Measurements from ENCODE around the gene POLR1H.
"Not testable (repeated sequence)": the region's sequence is repeated elsewhere in the genome, so short reads cannot be mapped to it uniquely, and the experiment has no call there.

Gene POLR1H, protein sequence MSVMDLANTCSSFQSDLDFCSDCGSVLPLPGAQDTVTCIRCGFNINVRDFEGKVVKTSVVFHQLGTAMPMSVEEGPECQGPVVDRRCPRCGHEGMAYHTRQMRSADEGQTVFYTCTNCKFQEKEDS

GRCh38 chr6:30061092-30061857 is at the start of gene POLR1H:
TSS of gene POLR1H (plus strand) at chr6:30061265. CDS start at chr6:30061525, 260 bp downstream.
- peak; percentile 95 for DNase-seq

- DNase-seq, result no peak
These were observed 47.7 kb upstream of the POLR1H start for GRCh38 chr6:30013291-30013922.

DNA sequence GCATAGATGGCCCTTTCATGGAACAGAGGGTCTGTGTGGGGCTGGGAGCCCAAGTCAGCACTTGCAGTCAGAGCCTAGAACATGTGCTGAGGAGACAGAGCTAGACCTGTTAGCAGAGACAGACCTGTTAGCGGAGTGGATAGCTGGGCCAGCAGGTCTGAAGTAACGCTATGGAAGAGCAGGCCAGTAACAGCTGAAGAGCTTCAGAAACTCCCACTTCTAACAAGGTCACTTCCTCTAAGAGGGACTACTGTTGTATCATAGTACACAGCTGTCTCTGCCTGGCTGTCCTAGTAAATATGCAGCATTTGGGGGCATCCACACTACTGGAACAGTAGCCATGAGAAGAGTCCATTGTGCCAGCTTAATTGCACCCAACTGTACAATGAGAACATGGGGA is 41.2 kb upstream of the POLR1H start:
- no peak for DNase-seq

- no peak for DNase-seq
These were observed 40.4 kb upstream of the POLR1H start for GRCh38 chr6:30020626-30021025.

GRCh38 chr6:30022189-30022588 is 38.9 kb upstream of the POLR1H start:
- no peak for DNase-seq

- not testable (repeated sequence) for DNase-seq
These were observed 38.4 kb upstream of the POLR1H start for GRCh38 chr6:30022712-30023111.

- no peak for DNase-seq
These were observed 35.9 kb upstream of the POLR1H start for GRCh38 chr6:30025186-30025585.

GRCh38 chr6:30029588-30029987 is 31.5 kb upstream of the POLR1H start:
- DNase-seq, result no peak

- no peak for DNase-seq
These were observed 29.7 kb upstream of the POLR1H start for GRCh38 chr6:30031381-30031780.

GRCh38 chr6:30033440-30033839 is 27.6 kb upstream of the POLR1H start:
- DNase-seq, result not testable (repeated sequence)

DNA sequence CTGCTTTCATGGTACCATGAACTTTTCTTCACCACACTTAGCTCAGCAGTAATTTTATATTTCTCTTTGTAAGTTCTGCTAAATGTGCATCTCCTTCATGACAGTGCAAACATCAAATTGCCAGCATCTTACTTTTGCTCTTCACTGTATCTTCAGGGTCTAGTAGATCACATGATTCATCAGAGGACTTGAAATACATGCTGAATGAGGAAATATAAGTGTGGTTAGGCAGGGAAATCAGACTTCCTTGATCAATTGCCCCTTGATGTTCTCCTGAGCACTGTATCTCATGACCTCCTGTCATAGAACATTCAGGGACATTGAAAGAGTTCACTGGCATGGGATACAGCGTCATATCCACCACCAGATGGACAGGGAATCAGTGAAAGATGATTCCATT is 25.3 kb upstream of the POLR1H start:
- no peak for DNase-seq

- DNase-seq, result no peak
These were observed 23.8 kb upstream of the POLR1H start for GRCh38 chr6:30037182-30037788.

DNA sequence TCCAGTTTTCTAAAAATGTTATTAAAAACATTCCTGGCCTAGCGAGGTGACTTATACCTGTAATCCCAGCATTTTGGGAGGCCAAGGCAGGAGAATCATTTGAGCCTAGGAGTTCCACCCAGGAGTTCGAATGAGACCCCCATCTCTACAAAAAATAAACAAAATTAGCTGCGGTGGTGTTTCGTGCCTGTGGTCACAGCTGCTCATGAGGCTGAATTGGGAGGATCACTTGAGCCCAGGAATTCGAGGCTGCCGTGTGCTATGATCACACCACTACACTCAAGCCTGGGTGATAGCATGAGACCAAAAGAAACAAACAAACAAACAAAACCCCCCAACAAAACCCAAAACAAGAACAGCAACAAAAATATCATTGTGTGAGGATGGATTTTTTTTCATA is 19.8 kb upstream of the POLR1H start:
- no peak for DNase-seq

DNA sequence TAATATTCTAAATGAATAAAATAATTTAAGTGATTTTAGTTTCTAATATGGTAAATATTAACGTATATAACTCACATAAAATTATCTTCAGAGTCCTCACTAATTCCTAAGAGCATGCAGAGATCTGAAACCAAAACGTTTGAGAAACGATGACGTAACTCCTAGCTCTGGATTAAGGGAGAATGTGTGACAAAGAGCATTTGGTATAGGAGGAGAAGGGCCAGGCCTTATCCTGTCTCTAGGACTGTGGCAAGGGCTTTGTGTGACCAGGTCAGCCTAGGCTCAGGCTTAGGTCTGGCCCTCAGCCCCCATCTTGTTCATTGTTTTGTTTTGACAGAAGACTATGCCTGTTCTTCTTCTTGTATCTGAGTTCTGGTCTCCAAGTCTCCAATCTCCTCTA is 19.2 kb upstream of the POLR1H start:
- no peak for DNase-seq

DNA sequence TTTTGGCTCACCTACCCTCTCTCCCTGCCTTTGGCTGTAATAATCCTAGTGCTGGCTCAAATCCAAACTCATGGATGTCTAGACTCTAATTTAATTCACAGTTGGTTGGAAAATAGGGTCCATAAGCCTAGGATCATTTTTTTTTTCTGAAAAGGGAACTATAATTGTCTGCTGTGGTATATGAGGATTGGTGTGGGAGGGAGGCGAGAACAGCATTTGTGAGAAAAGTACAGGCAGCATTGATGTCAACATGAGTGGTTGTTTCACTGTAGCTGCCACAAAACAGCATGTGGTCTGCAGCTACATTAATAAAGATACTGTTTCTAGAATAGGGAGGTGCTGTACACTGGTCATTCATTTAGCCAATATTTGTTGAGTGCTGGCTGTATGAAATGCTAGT is 18.6 kb upstream of the POLR1H start:
- DNase-seq, result no peak

DNA sequence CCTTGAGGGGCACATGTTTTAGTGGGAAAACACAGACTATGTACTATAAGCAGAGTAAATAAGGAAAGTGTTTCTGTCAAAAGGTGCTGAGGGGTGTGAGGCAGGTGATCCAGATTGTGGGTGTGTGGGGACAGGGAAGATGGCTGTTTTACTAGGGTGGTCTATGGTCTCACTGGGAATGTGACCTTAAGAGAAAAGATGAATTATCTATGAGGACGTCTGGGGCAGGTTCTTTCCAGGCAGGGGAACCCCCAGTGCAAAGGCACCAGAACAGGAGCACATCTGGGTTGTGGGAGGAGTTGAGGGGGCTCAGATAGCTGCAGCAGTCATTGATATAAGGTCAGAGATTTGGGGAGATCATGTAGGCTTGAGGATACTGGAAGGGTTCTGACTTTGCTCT is 18.2 kb upstream of the POLR1H start:
- DNase-seq, result no peak

DNA sequence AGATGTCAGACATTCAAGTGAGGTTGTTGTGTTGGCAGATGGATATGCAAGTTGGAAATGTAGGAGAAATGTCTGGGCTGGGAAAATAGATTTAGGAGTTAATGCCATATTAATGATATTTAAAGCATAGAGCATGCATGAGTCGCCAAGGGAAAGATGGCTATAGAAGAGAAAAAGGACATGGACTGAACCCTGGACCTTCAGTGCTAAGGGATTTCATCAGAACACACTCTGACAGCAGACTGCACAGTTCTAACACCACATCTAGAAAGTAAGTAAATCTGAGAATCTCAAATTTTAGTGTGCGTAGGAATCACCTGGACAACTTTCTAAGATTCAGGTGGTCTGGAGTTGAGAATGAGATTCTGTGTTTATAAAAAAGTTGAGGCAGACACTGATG is 17.3 kb upstream of the POLR1H start:
- DNase-seq, result no peak

GRCh38 chr6:30044630-30045029 is 16.4 kb upstream of the POLR1H start:
- no peak for DNase-seq

DNA sequence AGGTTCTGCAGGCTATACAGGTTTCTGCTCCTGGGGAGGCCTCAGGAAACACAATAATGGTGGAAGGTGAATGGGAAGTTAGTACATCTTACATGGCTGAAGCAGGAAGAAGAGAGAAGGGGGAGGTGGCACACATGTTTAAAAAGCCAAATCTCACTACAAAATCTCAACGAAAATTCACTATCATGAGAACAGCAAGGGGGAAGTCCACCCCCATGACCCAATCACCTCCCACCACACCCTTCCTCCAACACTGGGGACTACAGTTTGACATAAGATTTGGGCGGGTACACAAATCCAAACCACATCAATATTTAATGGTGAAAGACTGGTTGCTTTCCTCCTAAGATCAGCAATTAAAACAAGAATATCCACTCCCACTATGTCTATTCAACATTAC is 13.8 kb upstream of the POLR1H start:
- no peak for DNase-seq

GRCh38 chr6:30053682-30054081 is 7.4 kb upstream of the POLR1H start:
- no peak for DNase-seq

DNA sequence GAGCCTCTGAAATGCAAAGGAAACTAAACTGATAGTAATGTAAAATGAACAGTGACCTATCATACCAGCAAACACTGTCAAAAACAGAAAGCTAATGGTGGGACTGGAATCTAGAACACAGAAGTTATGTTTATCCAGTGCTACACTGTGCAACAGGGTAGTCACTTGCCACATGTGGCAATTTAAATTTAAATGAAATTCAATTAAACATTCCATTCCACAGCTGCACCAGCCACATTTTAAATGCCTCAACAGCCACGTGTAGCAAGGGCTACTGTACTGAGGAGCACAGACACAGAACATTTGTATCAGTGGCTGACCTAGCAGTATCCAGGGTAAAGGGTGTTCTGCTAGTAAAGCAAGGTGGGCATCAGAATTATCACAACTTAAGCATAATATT is 5.6 kb upstream of the POLR1H start:
- no peak for DNase-seq

- DNase-seq, result no peak
These were observed 416 bp upstream of the POLR1H start for GRCh38 chr6:30060606-30061091.

DNA sequence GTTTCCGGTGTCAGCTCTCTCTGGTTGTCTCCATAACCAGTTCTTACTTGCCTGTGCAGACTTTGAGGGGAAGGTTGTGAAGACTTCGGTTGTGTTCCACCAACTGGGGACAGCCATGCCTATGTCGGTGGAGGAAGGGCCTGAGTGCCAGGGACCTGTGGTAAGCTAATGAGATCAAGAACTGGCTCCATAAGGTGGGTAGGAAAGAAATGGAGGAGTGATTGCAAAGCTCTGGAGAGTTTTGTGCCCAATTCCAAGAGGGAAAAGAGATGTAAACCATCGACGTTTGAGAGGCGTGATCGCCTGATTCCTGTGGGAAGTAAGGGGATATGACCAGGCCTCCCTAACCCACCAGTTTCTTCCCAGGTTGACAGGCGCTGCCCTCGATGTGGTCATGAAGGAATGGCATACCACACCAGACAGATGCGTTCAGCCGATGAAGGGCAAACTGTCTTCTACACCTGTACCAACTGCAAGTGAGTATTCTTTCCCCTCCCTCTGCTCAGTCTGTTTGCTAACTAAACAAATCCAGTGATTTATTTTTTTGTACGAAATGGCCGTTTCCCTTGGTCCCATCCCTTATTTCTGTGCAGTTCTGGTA is 893 bp downstream of the POLR1H start:
- no peak for DNase-seq

Data from DMS 273 treated with DMSO at 0.1 percent for 48 hours (cell line).